Keratinocyte (primary cell): ENCODE data around the gene PWWP2B. TPM values are rescaled to one million over a fixed set of nuclear protein-coding genes. Genes with fewer than 3 reads are reported as not detected.

Experiments
- DNase-seq: peaks from one replicate; pipeline ENCODE4 v3.0.0-alpha.2; 2011; ENCODE audit warnings: low read depth, missing footprints, low spot score
- FAIRE-seq: peaks from 2 replicates; lab custom pipeline; 2011; peaks lifted over from hg19 to GRCh38; lab: Jason Lieb, UNC
- H2AFZ ChIP-seq: 2 replicates; pipeline ENCODE4 v1.6.0; 2012; ENCODE audit warnings: low read length, control low read depth, inconsistent platforms; ENCODE audit not compliant: control insufficient read depth
- H3K27ac ChIP-seq: 2 replicates; pipeline ENCODE4 v1.5.1; 2011; ENCODE audit warnings: low read length; ENCODE audit not compliant: control insufficient read depth, insufficient read depth
- H3K27me3 ChIP-seq: 3 replicates; pipeline ENCODE4 v1.6.0; 2011; ENCODE audit warnings: low read length; ENCODE audit not compliant: control insufficient read depth, insufficient read depth; ENCODE audit errors: extremely low read depth
- H3K36me3 ChIP-seq, 2 experiments: 2 replicates in 1 of 2; 3 replicates in 1 of 2; pipeline ENCODE4 v1.5.1; 2011; ENCODE audit warnings: low read length in 2 of 2, mild to moderate bottlenecking in 1 of 2; ENCODE audit not compliant: control insufficient read depth in 2 of 2, insufficient read depth in 2 of 2; ENCODE audit errors: extremely low read depth in 1 of 2
- H3K4me1 ChIP-seq: 3 replicates; pipeline ENCODE4 v1.5.1; 2011; ENCODE audit warnings: low read length; ENCODE audit not compliant: control insufficient read depth, insufficient read depth; ENCODE audit errors: extremely low read depth
- H3K4me2 ChIP-seq: 3 replicates; pipeline ENCODE4 v1.6.0; 2011; ENCODE audit warnings: low read depth, low read length; ENCODE audit not compliant: control insufficient read depth, insufficient read depth; ENCODE audit errors: extremely low read depth
- H3K4me3 ChIP-seq, 3 experiments: fragments of 200-600 bp in 1 of 3; sonication (generic) in 1 of 3; 2 replicates in 2 of 3; 3 replicates in 1 of 3; pipeline ENCODE4 v1.5.1; 2011 to 2016; ENCODE audit warnings: low read length in 3 of 3, mild to moderate bottlenecking in 3 of 3, control low read depth in 2 of 3, inconsistent platforms in 1 of 3, low read depth in 1 of 3, mixed read lengths in 1 of 3, mixed run types in 1 of 3, moderate library complexity in 1 of 3; ENCODE audit not compliant: control insufficient read depth in 2 of 3, insufficient read depth in 2 of 3; ENCODE audit errors: extremely low read depth in 1 of 3
- H3K79me2 ChIP-seq: 2 replicates; pipeline ENCODE4 v1.6.0; 2012; ENCODE audit warnings: low read length; ENCODE audit not compliant: control insufficient read depth, insufficient read depth
- H3K9ac ChIP-seq: 3 replicates; pipeline ENCODE4 v1.6.0; 2011; ENCODE audit warnings: low read length; ENCODE audit not compliant: control insufficient read depth, insufficient read depth; ENCODE audit errors: extremely low read depth
- H3K9me1 ChIP-seq: 3 replicates; pipeline ENCODE4 v1.6.0; 2011; ENCODE audit warnings: low read length; ENCODE audit not compliant: control insufficient read depth, insufficient read depth; ENCODE audit errors: extremely low read depth
- H3K9me3 ChIP-seq: 2 replicates; pipeline ENCODE4 v1.5.1; 2012; ENCODE audit warnings: low read depth, low read length; ENCODE audit not compliant: control insufficient read depth
- H4K20me1 ChIP-seq: 3 replicates; pipeline ENCODE4 v1.6.0; 2011; ENCODE audit warnings: low read length; ENCODE audit not compliant: control insufficient read depth, insufficient read depth; ENCODE audit errors: extremely low read depth
- CTCF ChIP-seq, 3 experiments: IDR thresholded peaks in 1 of 3; conservative IDR thresholded peaks in 1 of 3; optimal IDR thresholded peaks in 1 of 3; 2 replicates in 2 of 3; 3 replicates in 1 of 3; pipeline versions ENCODE3 to v1.5.1; 2011; ENCODE audit warnings: low read length in 3 of 3, mild to moderate bottlenecking in 3 of 3, moderate library complexity in 2 of 3, control low read depth in 1 of 3, inconsistent platforms in 1 of 3; ENCODE audit not compliant: insufficient read depth in 2 of 3; ENCODE audit errors: extremely low read depth in 1 of 3
- EZH2 ChIP-seq: IDR thresholded peaks from one replicate; pipeline ENCODE4 v1.6.1; 2012; ENCODE audit warnings: inconsistent platforms, mild to moderate bottlenecking, low read length, moderate library complexity
- dilution Hi-C: fragments of 300-500 bp; cut with MboI; formaldehyde crosslinking; loops from one replicate; pipeline ENCODE4 v1.7.0; 2020; ENCODE audit warnings: low sequenced_read_pairs; ENCODE audit not compliant: extremely low pct_ligation_motif_present
- polyA plus RNA-seq, 5 experiments: library from polyadenylated mRNA; depleted of rRNA in 3 of 5; stranded (reverse) in 3 of 5; stranded (forward) in 1 of 5; unstranded in 1 of 5; fragments of >200 nt; gene quantifications; 1 replicate in 1 of 5; 2 replicates in 3 of 5; 3 replicates in 1 of 5; pipeline versions ENCODE4 v1.2.1 to v1.2.3, GENCODE V29; 2011 to 2012; ENCODE audit warnings: missing spikeins in 2 of 5, low read depth in 1 of 5, low replicate concordance in 1 of 5

Gene PWWP2B
- polyA plus RNA-seq, 1 donor (not counting 4 experiments of a cell fraction or from before 2014, with no cell fraction given), result 3.1 TPM

GRCh38 chr10:132383101-132383500 lies 13.9 kb upstream of the PWWP2B start:
- Histone ChIP-seq H3K79me2 (no peaks in the 10 kb centered on the region), H3K4me1 (no peaks in the 10 kb centered on the region), H3K27ac (no peak overlapping the region), H2AFZ (no peak overlapping the region), H3K9me1 (no peaks in the 10 kb centered on the region), H3K4me3 (no peak overlapping the region), H3K27me3 (no peaks in the 10 kb centered on the region), H3K9me3 (no peaks in the 10 kb centered on the region), H3K36me3 (no peaks in the 10 kb centered on the region), H3K4me2 (no peak overlapping the region), H3K9ac (no peak overlapping the region), H4K20me1 (no peaks in the 10 kb centered on the region)
- dilution Hi-C loops, result no loop called here
- FAIRE-seq, result no peak
- no peak for TF ChIP-seq CTCF (optimal IDR thresholded peaks at IDR 0.05 in 1 of 3, IDR thresholded peaks at IDR 0.05 in 1 of 3, conservative IDR thresholded peaks at IDR 0.05 in 1 of 3; ENCODE audit: extremely low read depth in 1 of 3, insufficient read depth in 2 of 3, low read length in 3 of 3)
- TF ChIP-seq EZH2, result no peak
- no peak for DNase-seq

GRCh38 chr10:132383751-132384196 lies 13.2 kb upstream of the PWWP2B start:
- no peaks in the 10 kb centered on the region for H3K36me3 ChIP-seq
- no peak overlapping the region for H2AFZ ChIP-seq
- H3K4me3 ChIP-seq, result no peak overlapping the region
- H4K20me1 ChIP-seq, result no peaks in the 10 kb centered on the region
- H3K4me2 ChIP-seq, result no peak overlapping the region
- H3K9ac ChIP-seq, result no peak overlapping the region
- TF ChIP-seq CTCF (optimal IDR thresholded peaks at IDR 0.05 in 1 of 3, IDR thresholded peaks at IDR 0.05 in 1 of 3, conservative IDR thresholded peaks at IDR 0.05 in 1 of 3; ENCODE audit: extremely low read depth in 1 of 3, insufficient read depth in 2 of 3, low read length in 3 of 3) (no peak), EZH2 (no peak)
- H3K9me3 ChIP-seq, result no peaks in the 10 kb centered on the region
- no peaks in the 10 kb centered on the region for H3K27me3 ChIP-seq
- H3K9me1 ChIP-seq, result no peaks in the 10 kb centered on the region
- dilution Hi-C loops, result no loop called here
- no peak for DNase-seq
- H3K79me2 ChIP-seq, result no peaks in the 10 kb centered on the region
- no peak for FAIRE-seq
- H3K4me1 ChIP-seq, result no peaks in the 10 kb centered on the region
- H3K27ac ChIP-seq, result no peak overlapping the region
